Inflammatory macrophage (primary cell): ENCODE data around the gene MLLT1.
"Not testable (repeated sequence)": the region's sequence is repeated elsewhere in the genome, so short reads cannot be mapped to it uniquely, and the experiment has no call there.

Experiments used
- DNase-seq, 2 donors: peaks; one replicate each; pipeline ENCODE4 v3.0.0-alpha.2; 2020 to 2022
- total RNA-seq, 18 experiments: gene quantifications; one replicate each; lab custom pipeline; 2026; ENCODE audit warnings: mixed read lengths in 6 of 18, inconsistent platforms in 2 of 18; lab: John Stamatoyannopoulos, UW

The MLLT1 gene, protein sequence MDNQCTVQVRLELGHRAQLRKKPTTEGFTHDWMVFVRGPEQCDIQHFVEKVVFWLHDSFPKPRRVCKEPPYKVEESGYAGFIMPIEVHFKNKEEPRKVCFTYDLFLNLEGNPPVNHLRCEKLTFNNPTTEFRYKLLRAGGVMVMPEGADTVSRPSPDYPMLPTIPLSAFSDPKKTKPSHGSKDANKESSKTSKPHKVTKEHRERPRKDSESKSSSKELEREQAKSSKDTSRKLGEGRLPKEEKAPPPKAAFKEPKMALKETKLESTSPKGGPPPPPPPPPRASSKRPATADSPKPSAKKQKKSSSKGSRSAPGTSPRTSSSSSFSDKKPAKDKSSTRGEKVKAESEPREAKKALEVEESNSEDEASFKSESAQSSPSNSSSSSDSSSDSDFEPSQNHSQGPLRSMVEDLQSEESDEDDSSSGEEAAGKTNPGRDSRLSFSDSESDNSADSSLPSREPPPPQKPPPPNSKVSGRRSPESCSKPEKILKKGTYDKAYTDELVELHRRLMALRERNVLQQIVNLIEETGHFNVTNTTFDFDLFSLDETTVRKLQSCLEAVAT
- 9.8 to 33.3 (median 19.0) reads per million in 18 experiments for total RNA-seq

DNA sequence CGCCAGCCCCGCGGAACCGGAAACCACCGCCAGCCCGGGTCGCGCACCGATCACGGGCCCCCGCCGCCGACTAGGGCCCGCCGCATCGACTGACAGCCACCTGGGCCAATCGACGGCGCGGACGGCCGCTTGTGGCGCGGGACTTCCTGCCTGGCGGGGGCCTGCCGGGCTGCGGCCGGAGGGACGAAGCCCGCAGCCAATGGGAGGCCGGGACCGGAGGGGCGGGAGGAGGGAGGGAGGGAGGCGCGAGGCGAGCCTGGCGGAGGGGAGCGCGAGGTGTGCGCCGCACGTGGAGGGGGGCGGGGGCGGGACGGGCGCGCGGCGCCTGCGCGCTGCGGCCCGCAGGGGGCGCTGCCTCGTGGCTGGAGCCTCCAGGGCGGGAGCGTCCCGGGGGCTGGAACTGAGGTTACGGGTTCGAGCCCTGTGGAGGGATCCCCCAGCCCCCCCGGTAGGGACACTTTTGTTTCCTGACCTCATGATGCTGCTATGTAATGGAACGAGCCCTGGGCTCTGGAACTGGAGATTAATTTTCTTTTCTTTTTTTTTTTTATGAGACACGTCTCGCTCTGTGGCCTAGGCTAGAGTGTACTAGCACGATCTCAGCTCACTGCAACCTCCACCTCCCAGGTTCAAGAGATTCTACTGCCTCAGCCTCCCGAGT, at the start of gene MLLT1:
MLLT1 (minus strand) TSS at position 45 of the 661 bp plus-strand sequence. CDS start 191 bp downstream, outside the sequence.
- DNase-seq, result peak; percentile 97

DNA sequence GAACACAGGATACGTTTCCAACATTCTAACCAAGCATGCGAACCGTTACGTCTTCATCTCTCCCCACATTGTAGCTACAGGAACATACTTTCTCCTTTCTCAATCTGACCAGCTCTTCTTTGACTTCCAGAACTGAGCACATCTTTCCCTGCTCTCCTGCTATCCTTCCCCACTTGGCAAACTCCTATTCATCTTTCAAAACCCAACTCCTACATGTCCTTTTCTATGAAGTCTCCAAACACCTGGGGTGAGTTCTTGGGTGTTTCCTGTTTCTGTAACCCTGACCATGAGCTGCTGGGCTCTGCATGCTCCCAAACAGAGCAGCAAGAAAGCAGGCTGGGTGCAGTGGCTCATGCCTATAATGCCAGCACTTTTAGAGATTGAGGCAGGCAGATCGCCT, 47.0 kb upstream of the MLLT1 start:
- no peak for DNase-seq

DNA sequence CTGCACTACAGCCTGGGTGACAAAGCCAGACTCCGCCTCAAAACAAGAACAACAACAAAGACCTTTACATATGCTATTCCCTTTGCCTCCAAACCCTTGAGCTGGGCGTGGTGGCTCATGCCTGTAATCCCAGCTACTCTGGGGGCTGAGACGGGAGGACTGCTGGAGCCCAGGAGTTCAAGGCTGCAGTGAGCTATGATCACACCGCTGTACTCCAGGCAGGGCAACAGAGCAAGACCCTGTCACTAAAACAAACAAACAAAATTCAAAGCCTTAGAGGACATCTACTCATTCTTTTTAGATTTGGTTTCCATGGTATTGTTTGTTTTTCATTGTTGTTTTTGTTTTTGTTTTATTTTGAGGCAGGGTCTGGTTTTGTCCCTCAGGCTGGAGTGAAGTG, 45.8 kb upstream of the MLLT1 start:
- no peak for DNase-seq

DNA sequence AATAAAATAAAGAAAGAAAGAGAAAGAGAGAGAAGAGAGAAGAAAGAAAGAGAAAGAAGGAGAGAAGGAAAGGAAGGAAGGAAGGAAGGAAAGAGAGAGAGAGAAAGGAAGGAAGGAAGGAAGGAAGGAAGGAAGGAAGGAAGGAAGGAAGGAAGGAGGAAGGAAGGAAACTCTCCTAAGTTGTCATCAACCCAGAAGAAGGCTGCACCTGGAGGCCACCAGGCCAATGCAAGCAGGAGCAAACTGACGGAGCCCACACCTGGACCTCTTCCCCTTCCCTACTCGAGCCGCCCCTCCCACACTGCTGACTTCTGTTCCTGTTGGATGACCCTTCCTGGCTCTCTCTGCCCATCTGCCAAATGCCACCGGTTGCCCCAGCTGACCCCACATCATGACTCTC, 45.0 kb upstream of the MLLT1 start:
- DNase-seq, result no peak

DNA sequence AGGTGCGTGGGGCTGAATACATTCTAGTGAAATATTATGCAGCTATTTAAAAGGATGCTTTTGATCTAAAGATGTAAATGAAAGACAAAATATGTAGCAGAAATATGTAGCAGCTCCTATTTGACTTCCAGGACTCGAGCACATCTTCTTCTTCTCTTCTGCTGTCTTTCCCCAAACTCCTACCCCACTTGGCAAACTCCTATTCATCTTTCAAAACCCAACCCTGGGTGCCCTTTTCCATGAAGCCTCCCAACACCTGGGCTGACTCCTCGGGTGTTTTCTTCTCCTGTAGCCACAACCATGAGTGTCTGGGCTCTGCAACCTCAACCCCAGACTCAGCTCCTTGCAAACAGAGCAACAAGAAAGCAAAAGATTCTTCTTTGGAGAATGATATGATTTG, 42.5 kb upstream of the MLLT1 start:
- DNase-seq, result no peak

DNA sequence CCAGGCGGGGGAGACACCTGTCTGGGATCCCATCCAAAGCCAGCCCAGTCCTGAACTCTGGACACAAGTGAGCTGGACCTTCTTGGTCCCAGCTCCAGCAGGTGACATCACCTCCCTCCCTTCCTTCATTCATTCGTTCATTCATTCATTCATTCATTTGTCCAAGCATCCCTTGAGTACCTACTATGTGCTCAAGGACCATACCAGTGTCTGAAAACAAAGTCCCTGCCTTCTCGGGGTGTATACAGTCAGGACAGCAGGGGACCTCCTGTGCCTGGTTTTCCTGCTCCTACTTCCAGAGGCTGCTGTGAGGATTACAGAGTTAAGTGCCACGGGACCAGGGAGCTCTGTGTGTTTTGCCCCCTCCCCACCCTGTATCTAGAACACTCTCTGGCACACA, 39.6 kb upstream of the MLLT1 start:
- DNase-seq, result no peak

DNA sequence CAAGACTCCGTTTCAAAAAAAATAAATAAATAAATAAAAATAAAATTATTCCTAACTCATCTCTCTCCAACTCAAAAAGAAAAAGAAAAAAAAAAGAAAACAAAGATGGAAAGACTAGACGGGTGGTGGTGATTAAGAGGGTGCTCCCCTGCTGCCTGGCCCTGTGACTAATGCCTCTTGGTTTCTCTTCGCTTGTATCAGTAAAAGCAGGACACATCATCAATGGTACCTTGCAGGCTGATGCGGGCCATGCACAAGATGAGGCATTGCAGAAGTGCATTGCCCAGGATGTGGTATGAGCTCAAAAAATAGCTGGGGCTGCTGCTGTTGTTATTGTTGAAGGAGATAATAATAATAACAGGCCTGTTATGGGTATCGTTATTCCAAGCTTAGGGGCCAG, 39.0 kb upstream of the MLLT1 start:
- DNase-seq, result no peak

DNA sequence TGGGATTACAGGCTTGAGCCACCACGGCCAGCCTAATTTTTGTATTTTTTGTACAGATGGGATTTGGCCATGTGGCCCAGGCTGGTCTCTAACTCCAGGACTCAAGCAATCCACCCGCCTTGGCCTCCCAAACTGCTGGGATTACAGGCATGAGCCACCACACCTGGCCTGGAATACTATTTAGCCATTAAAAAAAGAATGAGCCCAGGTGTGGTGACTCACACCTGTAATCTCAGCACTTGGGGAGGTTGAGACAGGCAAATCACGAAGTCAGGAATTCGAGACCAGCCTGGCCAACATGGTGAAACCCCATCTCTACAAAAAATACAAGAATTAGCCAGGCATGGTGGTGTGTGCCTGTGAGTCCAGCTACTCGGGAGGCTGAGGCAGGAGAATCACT, 35.9 kb upstream of the MLLT1 start:
- not testable (repeated sequence) for DNase-seq

DNA sequence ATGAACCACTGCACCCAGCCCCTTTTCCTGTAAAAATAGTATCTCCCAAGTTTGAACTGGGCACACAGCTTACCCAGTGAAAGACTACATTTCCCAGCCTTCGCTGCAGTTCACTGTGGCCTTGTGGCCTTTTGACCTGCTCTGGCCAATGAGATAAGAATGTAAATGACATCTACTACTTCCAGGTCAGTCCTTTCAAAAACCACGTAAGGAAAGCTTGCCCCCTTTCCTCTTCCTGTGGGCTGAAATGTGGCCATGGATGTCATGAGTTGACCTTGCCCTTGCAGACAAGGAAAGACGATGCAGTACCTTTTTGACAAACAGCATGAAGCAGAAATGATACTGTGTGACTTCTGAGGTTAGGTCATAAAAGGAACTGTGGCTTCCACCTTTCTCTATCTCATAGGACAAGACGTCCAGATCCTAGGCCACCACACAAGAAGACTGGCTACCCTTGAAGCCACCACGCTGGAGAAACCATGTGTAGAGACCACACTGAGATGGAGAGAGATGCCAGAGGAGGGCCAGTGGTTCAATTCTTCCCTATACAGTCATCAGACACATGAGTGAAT, 33.7 kb upstream of the MLLT1 start:
- DNase-seq, result no peak

DNA sequence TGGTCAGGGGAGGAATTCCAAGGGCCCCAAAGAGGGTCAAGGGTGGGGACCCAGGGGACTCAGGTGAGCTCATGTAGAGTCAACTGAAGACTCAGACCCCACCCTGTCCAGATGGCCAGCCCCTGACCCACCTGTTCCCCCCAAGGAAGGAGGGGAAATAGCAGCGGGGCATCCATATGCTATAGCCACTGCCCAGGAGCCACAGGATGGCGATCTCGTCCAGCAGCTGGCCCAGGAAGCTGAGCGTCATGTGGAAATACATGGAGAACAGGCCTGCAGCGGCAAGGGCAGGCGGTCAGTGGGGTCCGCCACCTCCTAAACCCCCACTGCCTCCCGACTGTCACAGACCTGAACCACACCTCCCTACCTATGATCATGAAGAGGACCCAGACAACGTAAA, 32.2 kb upstream of the MLLT1 start:
- no peak for DNase-seq

DNA sequence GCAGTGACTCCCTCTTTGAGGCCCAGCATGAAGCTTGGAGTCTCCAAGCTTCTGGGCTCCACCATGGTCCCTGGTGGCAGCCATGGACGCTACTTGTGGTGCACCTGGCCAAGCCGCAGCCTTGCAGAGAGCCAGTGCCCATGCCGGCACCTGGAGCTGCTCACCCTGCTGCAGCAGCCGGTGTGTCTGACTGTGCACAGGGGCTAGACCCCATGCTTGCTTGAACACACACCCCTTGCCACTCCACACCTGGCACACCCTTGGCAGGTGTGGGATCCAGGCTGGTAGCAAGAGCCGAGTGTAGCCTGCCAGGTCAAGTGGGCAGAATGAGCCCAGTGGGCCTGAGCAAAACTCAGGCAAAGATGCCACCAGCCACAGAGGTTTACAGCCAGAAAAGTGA, 18.6 kb upstream of the MLLT1 start:
- DNase-seq, result no peak

DNA sequence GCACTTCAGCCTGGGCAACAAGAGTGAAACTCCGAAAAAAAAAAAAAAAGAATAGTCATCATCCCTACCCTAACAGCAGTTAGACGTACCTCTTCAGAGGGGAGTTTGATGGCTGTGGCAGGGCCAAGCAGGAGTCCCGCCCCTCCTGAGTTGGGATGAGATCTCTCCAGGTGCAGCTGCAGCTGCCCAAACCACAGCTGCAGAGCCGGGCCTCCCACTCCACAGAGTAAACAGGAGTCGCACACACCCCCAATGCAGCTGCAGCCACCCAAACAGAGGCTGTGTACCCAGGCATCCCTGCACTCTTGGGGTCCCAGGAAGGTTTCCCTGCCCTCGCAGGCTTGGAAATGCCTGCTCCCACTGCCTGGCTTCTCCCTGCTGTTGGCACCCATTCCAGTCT, 17.4 kb upstream of the MLLT1 start:
- no peak for DNase-seq

DNA sequence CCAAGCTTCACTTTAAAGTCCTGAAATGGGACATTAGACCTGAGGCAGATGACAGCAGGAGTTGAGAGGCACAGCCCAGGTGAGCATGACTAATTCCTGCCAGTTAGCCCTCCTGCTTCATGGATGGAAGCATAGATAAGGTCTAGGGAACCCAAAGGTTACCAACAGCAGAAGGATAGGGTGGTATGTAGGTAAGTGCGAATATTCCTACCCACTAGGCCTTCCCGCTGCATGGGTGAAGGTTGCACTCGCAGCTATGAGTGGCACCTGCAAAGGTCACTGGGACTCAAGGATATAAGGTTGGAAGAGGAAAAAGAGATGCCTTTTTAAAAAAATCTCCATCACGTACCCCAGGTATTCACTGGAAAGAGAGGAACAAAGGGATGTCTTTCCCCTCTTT, 12.2 kb upstream of the MLLT1 start:
- DNase-seq, result no peak

DNA sequence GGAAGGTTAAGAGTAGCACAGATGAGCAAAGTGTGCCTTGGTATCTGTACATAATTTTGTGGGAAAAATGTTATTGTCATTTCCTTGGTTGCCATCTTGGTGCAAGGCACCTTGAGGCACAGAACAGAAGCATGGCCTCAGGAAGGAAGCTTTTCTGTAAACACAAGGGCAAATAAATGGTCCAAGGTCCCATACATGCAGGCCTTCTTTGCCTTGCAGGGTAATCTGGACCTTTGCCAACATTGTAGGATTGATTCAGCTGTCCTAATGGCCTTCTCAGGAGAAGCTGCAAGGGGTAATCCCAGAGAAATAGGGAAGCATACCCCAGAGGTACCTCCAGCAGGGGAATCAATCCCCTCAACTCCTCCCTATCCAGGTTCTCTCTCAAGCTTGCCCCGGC, 9.0 kb upstream of the MLLT1 start:
- DNase-seq, result no peak

DNA sequence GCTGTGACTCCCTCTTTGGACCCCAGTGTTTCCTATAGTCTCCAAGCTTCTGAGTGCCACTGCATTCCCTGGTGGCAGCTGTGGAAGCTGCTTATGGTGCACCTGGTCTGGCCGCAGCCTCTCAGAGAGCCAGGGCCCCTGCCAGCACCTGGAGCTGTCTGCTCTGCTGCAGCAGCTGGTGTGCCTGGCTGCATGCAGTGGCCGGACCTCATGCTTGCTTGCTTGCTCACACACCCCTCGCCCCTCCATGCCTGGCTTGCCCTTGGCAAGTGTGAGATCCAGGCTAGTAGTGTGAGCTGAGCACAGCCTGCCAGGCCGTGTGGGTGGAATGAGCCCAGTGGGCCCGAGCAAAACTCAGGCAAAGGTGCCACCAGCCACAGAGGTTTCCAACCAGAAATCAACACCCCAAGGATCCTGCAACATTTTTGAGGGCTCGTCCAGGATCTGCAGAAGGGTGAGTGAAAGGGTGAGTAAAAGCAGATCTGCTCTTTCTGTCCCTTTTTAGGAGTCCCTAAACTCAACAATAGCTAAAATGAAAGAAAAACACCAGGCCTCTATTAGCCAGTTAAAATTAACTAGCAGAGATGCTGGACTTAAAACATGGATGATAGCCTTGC, 7.6 kb upstream of the MLLT1 start:
- DNase-seq, result no peak

DNA sequence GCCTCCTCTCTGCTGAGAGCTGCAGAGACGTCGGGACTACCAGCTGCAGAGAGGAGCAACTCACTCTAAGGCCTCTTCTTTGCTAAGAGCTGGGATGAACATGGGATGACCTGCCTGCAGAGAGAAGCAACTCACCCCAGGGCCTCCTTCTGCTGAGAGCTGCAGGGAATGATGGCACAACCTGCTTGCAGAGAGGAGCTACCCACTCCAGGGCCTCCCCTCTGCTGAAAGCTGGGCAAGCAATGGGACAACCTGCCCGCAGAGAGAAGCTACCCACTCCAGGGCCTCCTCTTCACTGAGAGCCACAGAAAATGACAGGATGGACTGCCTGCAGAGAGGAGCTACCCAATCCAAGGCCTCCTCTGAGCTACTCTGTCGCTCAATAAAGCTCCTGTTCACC, 6.9 kb upstream of the MLLT1 start:
- DNase-seq, result no peak

DNA sequence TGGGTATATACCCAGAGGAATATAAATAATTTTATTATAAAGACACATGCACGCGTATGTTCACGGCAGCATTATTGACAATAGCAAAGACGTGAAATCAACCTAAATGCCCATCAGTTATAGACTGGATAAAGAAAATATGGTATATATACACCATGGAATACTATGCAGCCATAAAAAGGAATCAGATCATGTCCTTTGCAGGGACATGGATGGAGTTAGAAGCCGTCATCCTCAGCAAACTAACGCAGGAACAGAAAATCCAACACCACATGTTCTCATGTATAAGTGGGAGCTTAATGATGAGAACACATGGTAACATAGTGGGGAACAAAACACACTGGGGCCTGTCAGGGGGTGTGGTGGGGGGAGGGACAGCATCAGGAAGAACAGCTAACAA, 2.6 kb upstream of the MLLT1 start:
- not testable (repeated sequence) for DNase-seq

DNA sequence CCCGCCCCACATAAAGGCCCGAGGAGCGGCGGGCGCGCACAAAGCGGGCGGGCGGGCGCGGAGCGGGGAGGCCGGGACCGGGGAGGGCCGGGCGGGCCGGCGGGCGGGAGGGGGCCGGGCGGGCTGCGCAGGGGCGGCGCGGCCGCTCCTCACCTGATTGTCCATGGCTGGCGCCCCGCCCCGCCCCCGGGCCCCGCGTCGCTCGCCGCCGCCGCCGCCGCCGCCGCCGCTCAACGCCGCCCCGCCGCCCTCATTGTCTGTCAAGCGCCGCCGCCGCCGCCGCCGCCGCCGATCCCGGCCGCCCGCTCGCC, 200 bp downstream of the MLLT1 start:
- no peak for DNase-seq

DNA sequence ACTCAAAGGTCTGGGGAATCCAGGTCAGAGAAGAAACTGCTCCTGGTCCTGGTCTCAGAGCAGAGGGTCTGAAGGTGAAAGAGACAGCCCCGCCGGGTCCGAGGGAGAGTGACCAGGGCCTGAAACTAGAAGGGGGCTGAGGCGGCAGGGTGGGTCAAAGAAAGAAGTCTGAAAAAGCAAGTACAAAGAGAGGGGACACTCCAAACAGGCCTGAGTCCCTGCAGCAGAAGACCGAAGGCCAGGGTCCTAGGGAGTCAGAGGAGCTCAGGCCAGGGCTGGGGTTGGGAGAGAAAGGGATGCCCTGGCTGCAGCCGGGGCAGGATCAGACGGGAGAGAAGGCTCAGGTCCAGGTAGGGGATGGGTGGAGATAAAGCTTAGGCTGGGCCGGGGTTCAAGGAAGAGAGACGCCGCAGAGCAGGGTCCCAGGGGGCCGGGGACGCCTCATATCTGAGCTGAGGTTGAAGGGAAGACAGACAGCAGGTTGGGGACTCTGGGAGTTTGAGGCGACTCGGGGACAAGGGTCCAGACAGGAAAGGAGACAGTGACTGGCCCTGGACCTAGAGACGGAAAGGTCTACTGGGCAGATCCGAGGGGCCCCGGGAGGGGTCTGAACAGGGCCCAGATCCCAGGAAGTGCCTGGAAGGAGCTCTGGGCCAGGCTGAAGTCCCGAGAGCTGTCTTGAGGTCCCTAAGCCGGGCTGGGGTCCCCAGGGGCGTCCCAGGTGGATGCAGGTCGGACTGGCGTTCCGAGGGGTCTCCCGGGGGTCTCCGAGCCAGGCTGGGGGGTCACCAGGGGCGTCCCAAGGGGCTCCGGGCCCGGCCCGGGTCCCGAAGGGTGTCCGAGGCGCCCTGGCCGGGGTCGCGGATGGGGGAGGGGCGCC, 795 bp downstream of the MLLT1 start:
- no peak for DNase-seq

DNA sequence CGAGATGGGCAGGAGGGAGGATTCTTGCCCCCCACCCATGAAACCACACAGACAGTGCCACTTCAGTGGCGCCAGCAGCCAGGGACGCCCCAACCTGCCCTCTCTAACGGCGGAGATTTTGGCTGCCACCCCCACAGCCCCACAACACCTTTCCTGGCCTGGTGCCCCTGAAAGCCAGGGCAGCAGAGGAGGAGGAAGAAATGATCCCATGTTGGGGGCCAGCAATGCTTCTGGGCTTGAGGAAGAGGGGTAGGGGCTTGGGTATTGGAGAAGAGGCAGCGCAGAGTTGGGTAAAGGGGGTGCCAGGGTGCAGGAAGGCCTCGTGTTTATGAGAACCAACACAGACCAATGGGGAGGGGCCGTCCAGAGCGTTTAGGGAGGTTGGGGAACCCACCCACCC, 1.7 kb downstream of the MLLT1 start:
- no peak for DNase-seq

DNA sequence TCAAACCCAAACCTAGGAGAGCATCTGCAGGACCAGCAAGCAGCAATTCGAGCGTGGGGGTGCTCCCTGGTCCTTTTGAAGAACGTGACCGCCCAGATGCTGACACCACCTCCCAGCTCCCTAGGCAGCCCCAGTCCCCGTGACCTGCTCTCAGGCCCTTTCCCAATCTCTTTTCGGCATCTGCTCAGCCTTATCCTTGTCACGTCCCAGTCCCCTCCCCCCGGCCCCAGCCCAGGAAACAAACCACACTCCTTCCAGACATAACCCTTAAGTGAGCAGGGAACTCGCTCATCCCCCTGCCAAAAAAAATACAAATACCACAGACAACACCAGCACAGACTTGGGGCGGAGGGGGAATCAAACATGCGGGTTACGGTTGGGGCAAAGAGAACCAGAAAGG, 3.3 kb downstream of the MLLT1 start:
- DNase-seq, result no peak

DNA sequence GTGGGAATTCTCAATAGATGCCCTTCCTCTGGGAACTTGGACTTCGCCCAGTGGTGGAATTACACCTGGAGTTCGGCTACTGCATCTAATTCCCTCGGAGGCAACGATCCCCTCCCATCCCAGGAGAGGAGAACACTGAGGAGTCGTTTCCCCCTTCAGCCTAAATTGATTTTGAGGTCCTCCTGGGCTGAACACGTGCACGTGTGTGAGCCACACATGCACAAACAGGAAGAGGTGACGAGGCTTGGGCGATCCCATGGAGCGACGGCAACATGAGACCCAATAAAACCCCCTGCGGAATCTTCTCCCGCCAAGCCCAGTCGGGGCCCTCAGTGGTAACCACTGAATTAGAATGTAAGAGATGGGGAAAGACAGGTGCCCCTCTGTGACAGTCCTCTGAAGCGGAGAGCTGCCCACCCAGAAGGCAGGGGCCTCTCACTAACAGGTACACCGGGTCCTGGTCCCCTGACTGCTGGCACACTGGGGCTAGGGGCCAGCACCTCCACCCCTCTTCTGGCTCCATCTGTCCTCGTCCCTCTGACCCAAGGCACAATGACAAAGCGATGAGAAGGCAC, 4.5 kb downstream of the MLLT1 start:
- DNase-seq, result no peak
